HG02678 (cell line): ENCODE results near the gene LDLRAD4.

ENCODE experiments used
- ATAC-seq: cut with Tn5 transposase; IDR thresholded peaks from one replicate; pipeline ENCODE4 v1.9.1; 2021; ENCODE audit warnings: mild to moderate bottlenecking, moderate library complexity; ENCODE audit not compliant: unreplicated experiment

LDLRAD4 gene

GRCh38 chr18:13366962-13367892 is 148.7 kb downstream of the LDLRAD4 start:
- no peak for ATAC-seq

DNA sequence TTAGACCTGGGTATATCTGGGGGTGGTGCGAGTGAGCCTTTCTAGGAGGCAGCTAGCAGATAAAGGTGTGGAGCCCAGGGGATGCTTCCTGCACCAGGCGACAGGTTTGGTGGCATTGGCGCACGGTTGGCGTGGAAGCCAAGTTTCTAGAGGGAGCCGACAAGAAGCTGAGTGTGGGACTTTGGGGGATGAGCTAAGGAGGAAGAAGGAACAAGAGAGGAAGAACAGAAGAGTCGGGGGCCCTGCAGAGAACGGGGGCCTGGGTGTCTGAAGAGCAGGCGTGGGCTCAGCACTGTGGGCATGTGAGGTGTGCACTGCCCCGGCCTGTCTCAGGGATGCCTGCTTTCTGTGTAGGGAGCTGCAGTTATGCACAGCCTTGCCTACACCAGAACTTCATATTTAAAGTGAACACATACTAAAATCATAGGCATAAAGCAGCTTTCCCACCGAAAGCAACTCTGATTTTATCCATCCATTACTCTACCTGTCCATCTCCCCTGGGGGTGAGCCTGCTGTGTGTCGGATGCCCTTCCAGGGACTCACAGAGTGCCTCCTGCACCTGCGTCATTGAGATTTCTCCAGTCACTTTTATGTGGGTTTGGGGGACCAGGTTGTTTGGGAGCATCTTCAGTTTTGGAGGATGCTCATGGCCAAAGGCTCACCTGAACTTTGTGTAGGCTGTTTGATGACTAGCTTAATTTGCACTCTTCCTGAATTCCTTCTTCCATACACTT is 149.7 kb downstream of the LDLRAD4 start:
- ATAC-seq = no peak

DNA sequence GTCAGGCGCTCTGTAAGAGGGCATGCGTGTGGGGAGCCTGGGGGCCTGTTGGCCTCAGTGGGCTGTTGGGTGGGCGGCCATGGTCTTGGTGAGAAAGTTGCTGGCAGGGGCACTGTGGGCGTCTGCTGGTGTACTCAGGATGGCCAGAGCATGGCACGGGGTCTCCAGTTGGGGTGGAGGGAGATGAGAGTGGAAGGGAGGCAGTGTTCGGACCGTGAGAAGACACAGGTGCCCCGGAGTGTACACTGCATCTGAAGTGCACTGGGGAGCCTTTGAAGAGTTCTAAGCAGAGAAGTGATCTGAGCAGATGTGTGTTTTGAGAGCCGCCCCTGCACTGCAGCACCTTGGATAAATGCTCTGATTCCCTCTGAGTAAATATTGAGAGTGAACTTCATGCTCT is 150.8 kb downstream of the LDLRAD4 start:
- no peak for ATAC-seq

DNA sequence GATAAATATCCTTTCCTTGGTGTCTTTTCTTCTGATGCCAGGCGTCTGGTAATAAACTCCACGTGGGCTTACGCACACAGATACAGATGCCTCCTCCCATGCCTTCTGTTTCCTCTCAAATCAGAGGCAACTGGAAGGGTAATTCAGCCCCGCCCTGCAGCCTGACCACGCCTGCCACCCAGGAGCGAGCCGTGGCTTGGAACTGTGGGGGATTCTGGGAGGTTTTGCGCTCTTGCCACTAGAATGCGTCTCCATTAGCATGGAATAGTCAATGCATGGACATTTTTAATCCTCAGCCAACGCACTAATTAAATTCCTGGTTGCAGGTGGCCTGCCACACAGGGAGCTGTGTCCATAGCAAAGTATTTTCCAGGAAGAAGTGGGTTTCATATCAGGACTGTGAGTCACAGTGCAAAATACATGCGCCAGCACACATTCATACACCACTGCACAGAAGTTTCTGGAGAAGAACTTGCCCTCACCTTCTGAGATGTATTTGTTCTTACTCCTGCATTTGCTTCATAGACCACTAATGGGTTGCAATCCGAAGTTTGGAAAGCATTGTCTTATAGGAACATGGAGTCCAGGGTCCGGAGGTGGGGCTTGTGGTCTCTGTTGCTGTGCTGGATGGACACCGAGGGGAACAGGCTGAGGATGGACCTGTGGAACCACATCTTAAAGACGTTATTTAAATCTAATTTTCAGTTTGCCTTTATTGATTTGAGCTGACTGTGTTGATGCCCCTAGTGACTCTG is 151.4 kb downstream of the LDLRAD4 start:
- ATAC-seq = no peak

DNA sequence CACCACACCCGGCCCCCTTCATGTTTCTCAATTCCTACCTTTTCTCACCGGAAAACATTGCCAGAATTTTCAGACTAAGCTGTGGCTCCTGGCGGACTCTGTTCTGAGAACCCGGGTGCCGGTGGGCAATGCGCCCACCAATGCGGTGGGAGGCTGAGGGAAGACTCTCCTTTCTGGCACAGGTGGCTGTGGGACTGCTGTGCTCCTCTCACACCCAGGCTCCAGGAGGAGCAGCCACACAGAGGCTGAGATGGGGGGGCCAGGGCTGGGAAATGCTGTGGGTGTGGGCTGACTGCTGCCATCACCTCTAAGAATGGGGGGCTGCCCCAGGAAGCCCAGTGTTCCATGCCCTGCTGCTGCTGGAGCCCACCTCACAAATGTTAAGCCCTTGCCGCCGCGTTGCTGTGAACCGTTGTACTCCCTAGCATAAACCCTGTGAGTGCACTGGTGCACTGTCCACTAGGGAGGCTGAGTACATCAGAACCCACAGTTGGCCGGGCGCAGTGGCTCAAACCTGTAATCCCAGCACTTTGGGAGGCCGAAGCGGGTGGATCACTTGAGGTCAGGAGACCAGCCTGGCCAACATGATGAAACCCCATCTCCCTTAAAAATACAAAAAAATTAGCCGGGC is 152.6 kb downstream of the LDLRAD4 start:
- no peak for ATAC-seq

DNA sequence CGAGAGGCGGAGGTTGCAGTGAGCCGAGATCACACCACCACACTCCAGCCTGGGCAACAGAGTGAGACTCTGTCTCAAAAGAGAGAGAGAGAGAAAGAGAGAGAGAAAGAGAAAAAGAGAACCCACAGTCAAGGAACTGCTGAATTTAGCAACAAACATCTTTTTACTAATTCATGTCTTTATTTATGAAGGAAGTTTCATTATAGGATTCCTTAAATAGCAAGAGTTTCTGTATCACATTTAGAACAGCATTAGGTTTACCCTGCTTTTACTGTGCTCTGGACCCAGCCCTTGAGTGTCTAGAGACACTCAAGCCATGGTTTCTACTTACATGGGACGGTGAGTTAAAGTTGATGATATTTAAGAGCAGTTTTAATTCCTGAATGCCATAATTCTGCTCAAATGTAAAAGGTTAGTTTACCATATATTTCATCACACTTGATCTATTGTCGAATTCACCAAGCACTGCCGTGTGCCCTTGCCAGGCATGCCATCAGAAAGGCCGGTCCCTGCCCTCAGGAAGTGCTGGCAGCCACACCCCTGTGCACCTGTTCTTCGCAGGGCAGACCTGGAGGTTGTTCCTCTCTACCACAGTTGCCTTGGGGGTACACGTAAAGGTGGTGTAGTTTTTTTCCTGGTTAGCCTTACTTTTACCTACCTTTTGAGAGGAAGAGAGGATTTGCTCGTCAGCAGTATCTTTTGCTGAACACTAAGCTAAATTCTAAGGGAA is 153.3 kb downstream of the LDLRAD4 start:
- ATAC-seq = no peak

- no peak for ATAC-seq
Observed at GRCh38 chr18:13372531-13372951, 154.0 kb downstream of the LDLRAD4 start.

DNA sequence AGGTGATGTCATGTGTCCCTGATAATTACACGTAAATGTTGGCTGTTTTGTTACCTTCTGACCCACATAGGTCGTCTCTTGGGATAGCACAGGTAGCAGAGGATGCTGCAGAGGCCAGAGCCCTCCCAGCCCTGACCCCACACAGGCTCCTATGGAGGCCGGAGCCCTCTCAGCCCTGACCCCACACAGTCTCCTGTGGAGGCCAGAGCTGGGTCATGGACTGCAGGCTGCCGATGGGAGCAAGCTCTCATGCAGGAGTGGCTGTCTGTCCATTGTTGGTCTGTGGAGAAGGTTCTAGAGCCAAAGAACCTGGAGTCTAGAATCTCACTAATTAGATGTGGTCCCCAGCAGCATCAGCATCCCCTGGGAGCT is 155.5 kb downstream of the LDLRAD4 start:
- no peak for ATAC-seq

- no peak for ATAC-seq
Observed at GRCh38 chr18:13374468-13375301, 156.1 kb downstream of the LDLRAD4 start.

DNA sequence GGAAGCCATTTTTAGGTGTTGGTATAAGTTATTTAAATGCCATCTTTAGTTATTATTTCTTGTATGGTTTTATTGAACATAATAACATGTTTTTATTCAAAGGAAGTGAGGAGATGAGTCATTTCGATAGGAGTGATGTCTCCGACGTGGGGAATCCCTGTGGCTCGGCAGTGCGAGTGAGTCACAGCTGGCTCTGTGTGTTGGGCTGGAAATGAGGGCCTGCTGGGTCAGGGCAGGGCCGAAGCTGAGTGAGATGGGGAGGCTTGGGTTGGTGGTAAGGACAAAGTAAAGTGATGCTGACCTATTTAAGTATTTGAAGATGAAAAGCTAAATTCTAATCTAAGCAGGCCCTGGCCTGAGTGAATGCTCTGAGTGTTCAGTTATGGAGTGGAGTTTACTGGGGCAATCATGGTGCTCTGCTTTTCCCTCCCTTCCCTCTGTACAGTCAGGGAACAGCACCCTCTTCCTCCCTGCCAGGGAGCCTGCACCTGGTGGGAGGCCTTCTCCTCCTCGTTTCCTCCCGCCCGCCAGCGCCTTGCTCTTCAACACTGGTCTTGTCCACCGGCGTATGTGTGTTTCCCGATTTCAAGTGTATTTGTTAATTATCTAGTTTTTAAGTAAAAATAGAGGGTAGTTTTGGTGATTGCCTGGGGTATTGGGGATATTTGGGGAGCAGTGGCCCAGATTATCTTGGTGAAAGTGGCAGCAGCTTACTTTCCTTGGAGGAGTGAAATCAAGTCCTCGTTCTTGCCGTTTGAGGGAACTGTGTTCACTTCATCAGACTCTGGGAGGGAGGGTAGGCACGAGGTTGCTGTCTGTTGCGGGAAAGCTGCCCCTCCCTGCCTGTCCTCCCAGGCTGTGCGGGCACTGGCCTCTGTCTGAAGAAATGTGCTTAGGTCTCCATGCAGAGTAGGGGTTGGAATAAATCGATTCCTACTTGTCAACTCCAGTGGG is 157.0 kb downstream of the LDLRAD4 start:
- ATAC-seq = peak; percentile 80

GRCh38 chr18:13376298-13376840 is 157.8 kb downstream of the LDLRAD4 start:
- no peak for ATAC-seq

GRCh38 chr18:13376841-13377351 is 158.3 kb downstream of the LDLRAD4 start:
- ATAC-seq = no peak

- no peak for ATAC-seq
Observed at GRCh38 chr18:13377496-13377895, 158.9 kb downstream of the LDLRAD4 start.

DNA sequence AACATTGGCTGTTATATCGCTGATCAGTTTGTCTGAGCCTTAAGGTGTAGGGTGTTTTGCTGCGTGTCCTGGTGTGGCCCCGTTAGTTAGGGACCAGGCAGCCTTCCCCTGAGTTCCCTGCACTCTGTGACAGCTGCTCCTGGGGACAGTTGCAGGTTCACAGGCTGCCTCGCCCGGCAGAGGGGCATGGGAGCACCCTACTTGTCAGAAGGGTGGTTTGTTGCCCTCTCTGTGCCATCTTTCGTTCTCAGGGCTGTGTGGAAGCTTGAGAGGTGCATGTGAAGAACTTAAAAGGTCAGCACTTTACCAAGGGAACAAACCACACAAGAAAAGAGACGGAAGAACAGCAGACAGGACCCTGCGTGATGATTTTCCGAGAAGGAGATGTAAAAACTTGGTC is 159.6 kb downstream of the LDLRAD4 start:
- ATAC-seq = no peak

DNA sequence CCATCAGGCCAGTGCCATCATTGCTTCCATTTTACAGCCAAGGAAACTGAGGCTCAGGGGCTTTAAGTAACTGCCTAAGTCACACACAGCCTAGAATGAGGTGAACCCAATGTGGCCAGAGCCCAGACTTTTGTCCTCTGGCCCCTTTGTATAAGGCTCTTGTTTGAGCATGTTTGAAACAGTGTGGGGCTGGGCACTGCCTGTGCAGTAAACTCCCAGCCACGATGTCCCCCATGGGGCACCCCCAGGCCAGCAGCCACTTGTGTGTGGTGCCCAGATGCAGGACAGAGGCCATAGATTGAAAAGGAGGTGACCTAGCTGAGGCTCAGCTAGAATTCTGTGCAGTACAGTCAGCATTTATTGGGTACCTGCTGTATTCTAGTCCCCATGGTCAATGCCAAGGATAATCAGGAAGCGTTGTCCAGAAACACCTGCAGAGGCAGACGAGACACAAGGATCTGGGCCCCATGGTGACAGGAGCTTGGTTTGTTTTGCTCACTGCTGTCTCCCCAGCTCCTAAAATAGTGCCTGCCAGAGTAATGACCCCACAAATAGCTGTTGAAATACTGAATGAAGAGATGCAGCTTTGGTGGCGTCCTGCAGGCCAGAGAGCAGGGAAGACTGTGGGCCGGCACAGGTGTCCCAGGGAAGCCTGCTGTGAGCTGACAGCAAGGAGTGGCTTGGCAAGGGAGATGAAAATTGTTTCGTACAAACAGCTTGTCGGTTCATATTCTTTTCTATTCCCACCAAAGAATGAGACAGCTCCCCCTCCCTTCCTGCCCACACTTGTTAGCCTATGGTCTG is 160.7 kb downstream of the LDLRAD4 start:
- ATAC-seq = no peak

DNA sequence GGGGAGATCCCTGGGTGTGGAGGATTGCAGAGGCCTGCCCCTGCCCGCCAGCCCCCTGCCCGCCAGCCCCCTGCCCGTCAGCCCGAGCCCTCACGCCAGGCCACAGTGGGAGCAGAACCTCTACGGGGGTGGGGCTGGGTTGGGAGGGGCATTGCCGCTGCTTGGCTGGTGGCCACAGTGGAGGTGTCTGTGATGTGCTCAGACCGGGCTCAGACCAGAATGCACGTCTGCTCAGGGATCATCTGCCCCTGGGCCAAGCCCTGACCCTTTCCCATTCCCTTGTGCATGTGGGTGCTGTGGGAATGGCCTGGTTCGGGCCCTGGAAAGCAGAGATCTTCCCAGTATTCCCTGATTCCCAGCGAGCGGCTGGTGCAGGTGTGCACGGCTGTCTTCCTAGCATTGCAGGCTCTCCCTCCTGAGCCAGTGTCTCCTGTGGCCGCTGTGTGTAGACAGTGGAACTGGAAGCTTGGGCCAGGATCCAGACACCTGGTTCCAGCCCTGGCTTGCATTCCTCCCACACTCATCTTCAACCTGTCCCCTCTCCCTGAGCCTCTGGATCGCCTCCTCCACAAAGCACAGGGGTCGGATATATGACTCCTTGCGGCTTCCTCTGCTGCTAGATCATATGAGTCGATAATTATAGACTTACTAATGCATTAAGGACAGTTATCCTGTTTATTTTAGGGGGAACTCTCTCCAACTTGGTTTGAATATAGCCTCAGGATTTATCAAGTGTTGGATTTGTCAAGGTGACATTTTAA is 161.6 kb downstream of the LDLRAD4 start:
- no peak for ATAC-seq
